Sigmoid colon (tissue), 7 donors: ENCODE results near the gene TLR6. TPM values are rescaled to one million over a fixed set of nuclear protein-coding genes. Genes with fewer than 3 reads are reported as not detected.

ENCODE experiments used
- DNase-seq: peaks from one replicate; pipeline ENCODE4 v3.0.0-alpha.2; 2019
- H3K27ac ChIP-seq, 4 donors: fragments of 200-600 bp; sonication (generic); one replicate each; pipeline ENCODE4 v1.5.1; 2016 to 2019; ENCODE audit warnings: mild to moderate bottlenecking in 1 of 4
- H3K27me3 ChIP-seq, 3 donors: fragments of 200-600 bp; sonication (generic); one replicate each; pipeline ENCODE4 v1.5.1; 2019; ENCODE audit warnings: mild to moderate bottlenecking in 1 of 3
- H3K36me3 ChIP-seq, 4 donors: fragments of 200-600 bp; sonication (generic); one replicate each; pipeline ENCODE4 v1.5.1; 2016 to 2019
- H3K4me1 ChIP-seq, 4 donors: fragments of 200-600 bp; sonication (generic); one replicate each; pipeline ENCODE4 v1.5.1; 2017 to 2019
- H3K4me3 ChIP-seq, 4 donors: fragments of 200-600 bp; sonication (generic); one replicate each; pipeline ENCODE4 v1.5.1; 2017 to 2019; ENCODE audit warnings: mild to moderate bottlenecking in 2 of 4, moderate library complexity in 1 of 4
- H3K9me3 ChIP-seq, 4 donors: fragments of 200-600 bp in 3 of 4; sonication (generic) in 3 of 4; one replicate each; pipeline versions ENCODE4 v1.5.1 to v1.6.1; 2013 to 2019
- CTCF ChIP-seq, 4 experiments: fragments of 450-650 bp in 3 of 4; fragments of 200-600 bp in 1 of 4; IDR thresholded peaks; one replicate each; pipeline ENCODE4 v1.5.1; 2016 to 2019; ENCODE audit warnings: antibody characterized with exemption in 4 of 4, mild to moderate bottlenecking in 3 of 4, moderate library complexity in 2 of 4
- EP300 ChIP-seq, 4 donors: sonication (generic); formaldehyde crosslinking; IDR thresholded peaks; one replicate each; pipeline ENCODE4 v1.6.1; 2017; ENCODE audit warnings: antibody characterized with exemption in 4 of 4
- POLR2A ChIP-seq, 2 donors: fragments of 450-650 bp; IDR thresholded peaks; one replicate each; pipeline ENCODE4 v1.6.1; 2016; ENCODE audit warnings: antibody characterized with exemption in 2 of 2, mild to moderate bottlenecking in 2 of 2, moderate library complexity in 2 of 2
- POLR2AphosphoS5 ChIP-seq, 4 donors: sonication (generic); formaldehyde crosslinking; IDR thresholded peaks; one replicate each; pipeline ENCODE4 v1.6.1; 2017; ENCODE audit warnings: antibody characterized with exemption in 4 of 4
- WGBS, 2 donors: extraction: QIAGEN DNeasy Blood & Tissue Kit; methylation state at CpG; one replicate each; pipeline ENCODE4 v1.1.7; 2013; 5-methylcytosine and 5-hydroxymethylcytosine counted together
- intact Hi-C: fragments of 100-400 bp; cut with DNase I; formaldehyde crosslinking; loops from one replicate; pipeline ENCODE4 v1.15.1; 2023
- polyA plus RNA-seq, 3 donors: library from polyadenylated mRNA; stranded (reverse); fragments of 200-250 nt; gene quantifications; one replicate each; pipeline ENCODE4 v1.2.3, GENCODE V29; 2013
- total RNA-seq, 4 donors: library from RNA; depleted of rRNA; stranded (reverse); fragments of >200 nt; gene quantifications; one replicate each; pipeline ENCODE4 v1.1.0, GENCODE V29; 2016
- donor health status: healthy with polysubstance abuse.
- donor health status: Bipolar disorder and iron deficiency.
- donor health status: healthy.

TLR6 gene
- total and polyA plus RNA-seq, 7 donors: 0.60 to 4.1 (median 2.5) TPM

GRCh38 chr4:38869511-38869910 is 12.9 kb upstream of the TLR6 start:
- Histone ChIP-seq H3K9me3 (no peaks in the 10 kb centered on the region), H3K4me3 (peak overlapping the region in 2 of 4 donors; percentile 87 to 94), H3K27ac (peak overlapping the region; percentile 92 to 99 (median 97)), H3K4me1 (peaks cover 0 to 71% (median 62%) of the 10 kb centered on the region in 4 donors), H3K36me3 (no peaks in the 10 kb centered on the region), H3K27me3 (no peaks in the 10 kb centered on the region)
- intact Hi-C loops: loop anchor here (5.0 to 10.0 kb wide), 3 partner anchors 78 to 195 kb away; no protein-coding TSS in a partner anchor
- no peak for DNase-seq
- WGBS, 2 donors: 74 to 85% methylated on average over 2 of the region's 2 CpGs
- TF ChIP-seq POLR2A (IDR thresholded peaks at IDR 0.05): no peak
- no peak for TF ChIP-seq POLR2AphosphoS5 (IDR thresholded peaks at IDR 0.05)
- no peak for TF ChIP-seq EP300 (IDR thresholded peaks at IDR 0.05)
- no peak for TF ChIP-seq CTCF (IDR thresholded peaks at IDR 0.05)

DNA sequence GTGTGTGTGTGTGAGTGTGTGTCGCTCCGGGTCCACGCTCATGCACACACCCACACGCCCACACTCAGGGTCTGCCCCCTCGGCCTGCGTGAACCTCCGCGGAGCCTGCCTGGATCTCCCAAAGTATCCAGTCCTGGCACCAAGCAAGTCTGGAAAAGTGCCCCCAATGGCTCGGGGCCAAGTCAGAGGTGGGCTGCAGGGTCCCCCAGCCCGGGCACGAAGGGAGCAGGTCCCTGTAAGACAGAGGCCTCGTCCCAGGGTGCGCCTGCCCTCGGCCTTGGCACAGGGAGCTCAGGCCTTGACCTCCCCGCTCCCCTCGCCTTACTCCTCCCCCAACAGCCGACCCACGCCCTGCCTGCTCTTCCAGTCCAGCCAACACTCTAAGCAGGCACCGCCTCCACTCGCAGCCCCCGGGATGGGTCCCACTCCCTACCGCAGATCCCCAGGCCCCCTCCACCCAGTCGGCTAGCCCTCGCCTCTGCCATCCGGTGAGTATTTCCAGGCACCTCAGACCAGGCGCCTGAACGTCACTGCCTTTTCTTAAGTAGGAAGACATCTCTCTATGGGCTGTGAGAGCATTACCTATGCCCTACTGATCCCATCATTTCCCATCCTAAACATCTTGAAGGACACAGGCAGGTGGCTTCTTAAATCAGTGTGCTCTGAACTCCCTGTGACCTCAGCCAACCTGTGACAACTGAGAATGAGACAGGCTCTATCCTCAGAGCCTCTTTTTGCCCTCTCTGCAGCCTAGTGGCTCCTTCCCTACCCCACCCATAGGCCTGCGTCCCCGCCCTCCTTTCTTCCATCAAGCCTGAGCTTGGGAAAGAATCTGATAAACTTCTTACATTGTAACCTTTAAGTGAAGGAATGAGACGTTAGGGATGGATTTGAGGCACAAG is 11.7 kb upstream of the TLR6 start:
- Histone ChIP-seq H3K27ac (peak overlapping the region; percentile 92 to 99 (median 97)), H3K9me3 (no peaks in the 10 kb centered on the region), H3K36me3 (no peaks in the 10 kb centered on the region), H3K4me1 (peaks cover 0 to 59% (median 51%) of the 10 kb centered on the region in 4 donors), H3K27me3 (no peaks in the 10 kb centered on the region), H3K4me3 (peak overlapping the region; percentile 77 to 94 (median 90))
- peak; percentile 88 for DNase-seq
- TF ChIP-seq CTCF (IDR thresholded peaks at IDR 0.05) (no peak), POLR2AphosphoS5 (IDR thresholded peaks at IDR 0.05) (peak; percentile 67 to 83 (median 78)), POLR2A (IDR thresholded peaks at IDR 0.05) (no peak), EP300 (IDR thresholded peaks at IDR 0.05) (peak in 2 of 4 donors; percentile 30 to 62)
- intact Hi-C loops: loop anchor here (5.0 to 10.0 kb wide), 3 partner anchors 79 to 194 kb away; no protein-coding TSS in a partner anchor
- 9 to 37% methylated on average over 30 of the region's 30 CpGs for WGBS, 2 donors

DNA sequence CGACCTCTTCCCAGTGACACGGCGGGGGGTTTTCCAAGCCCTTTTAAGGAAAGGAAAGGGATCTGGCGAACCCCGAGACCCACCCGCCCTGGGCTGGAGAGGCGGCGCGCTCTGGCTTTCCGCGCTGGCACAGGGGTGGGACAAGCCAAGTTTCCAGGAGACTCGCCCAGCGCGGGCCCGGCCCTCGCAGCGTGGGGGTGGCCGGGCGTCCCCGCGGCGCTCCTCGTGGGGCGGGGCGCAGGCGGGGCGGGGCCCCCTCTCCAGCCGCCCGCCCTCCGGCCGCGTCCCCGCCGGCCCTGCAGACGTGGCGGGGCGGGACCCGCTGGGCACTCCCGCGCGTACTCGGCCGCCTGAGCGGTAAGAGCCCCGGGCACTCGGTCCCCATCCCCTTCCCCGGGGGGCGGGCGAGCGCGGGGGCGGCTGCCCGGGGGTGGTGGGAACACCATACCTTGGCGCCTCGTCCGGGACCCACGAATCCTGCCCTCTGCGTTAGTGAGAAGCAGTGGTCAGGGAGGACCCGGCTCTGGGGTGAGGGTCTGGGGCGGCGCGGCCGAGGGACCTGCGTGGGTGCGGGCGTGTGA is 11.0 kb upstream of the TLR6 start, which contains the start of gene FAM114A1:
Gene FAM114A1, plus strand, starts transcription at position 329 of the 581 bp plus-strand sequence. CDS start 10,273 bp downstream, outside the sequence.
- TF ChIP-seq CTCF (IDR thresholded peaks at IDR 0.05): no peak
- no peak for TF ChIP-seq EP300 (IDR thresholded peaks at IDR 0.05)
- TF ChIP-seq POLR2A (IDR thresholded peaks at IDR 0.05): peak; percentile 31 to 71
- peak; percentile 71 to 94 (median 84) for TF ChIP-seq POLR2AphosphoS5 (IDR thresholded peaks at IDR 0.05)
- no peaks in the 10 kb centered on the region for H3K9me3 ChIP-seq
- peaks cover 0 to 51% (median 43%) of the 10 kb centered on the region in 4 donors for H3K4me1 ChIP-seq
- no peaks in the 10 kb centered on the region for H3K27me3 ChIP-seq
- peak within 1 kb of the TSS; percentile 92 to 99 (median 97) for H3K27ac ChIP-seq
- no peaks in the 10 kb centered on the region for H3K36me3 ChIP-seq
- intact Hi-C loops: loop anchor here (5.0 to 10.0 kb wide), 3 partner anchors 80 to 193 kb away; no protein-coding TSS in a partner anchor
- H3K4me3 ChIP-seq: peak within 1 kb of the TSS; percentile 77 to 94 (median 90)
- 0 to 2% methylated on average over 66 of the region's 66 CpGs for WGBS, 2 donors
- peak; percentile 91 for DNase-seq

DNA sequence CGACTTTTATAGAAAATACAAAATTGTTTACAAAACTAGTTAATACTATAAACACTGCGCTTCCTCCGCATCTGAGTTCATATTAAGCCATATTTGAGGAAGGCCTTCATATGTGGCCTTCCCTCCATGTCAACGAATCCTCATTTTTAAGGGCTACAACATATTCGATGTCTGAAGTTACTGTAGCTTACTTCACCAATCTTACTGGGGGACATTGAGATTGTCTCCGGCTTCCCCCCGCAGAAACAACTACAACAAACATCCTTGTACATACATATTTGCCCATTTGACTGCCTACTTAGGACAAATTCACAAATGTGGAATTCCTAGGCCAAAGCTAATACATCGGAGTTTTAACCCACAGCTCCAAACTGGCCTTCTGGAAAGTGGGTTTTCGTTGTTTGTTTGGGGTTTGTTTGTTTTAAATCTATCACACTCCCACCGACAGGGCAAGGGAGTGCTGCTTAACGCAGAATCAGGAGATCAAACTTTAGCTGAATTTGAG is 10.4 kb upstream of the TLR6 start:
- no peak for TF ChIP-seq EP300 (IDR thresholded peaks at IDR 0.05)
- no peak for TF ChIP-seq POLR2A (IDR thresholded peaks at IDR 0.05)
- no peak for TF ChIP-seq CTCF (IDR thresholded peaks at IDR 0.05)
- TF ChIP-seq POLR2AphosphoS5 (IDR thresholded peaks at IDR 0.05): no peak
- H3K4me3 ChIP-seq: peak overlapping the region; percentile 25 to 94 (median 82)
- peaks cover 0 to 46% (median 39%) of the 10 kb centered on the region in 4 donors for H3K4me1 ChIP-seq
- H3K36me3 ChIP-seq: no peaks in the 10 kb centered on the region
- no peak for DNase-seq
- peak overlapping the region; percentile 92 to 99 (median 97) for H3K27ac ChIP-seq
- no peaks in the 10 kb centered on the region for H3K9me3 ChIP-seq
- intact Hi-C loops: loop anchor here (5.0 to 10.0 kb wide), 3 partner anchors 80 to 192 kb away; no protein-coding TSS in a partner anchor
- no peaks in the 10 kb centered on the region for H3K27me3 ChIP-seq
- WGBS, 2 donors: 32 to 50% methylated on average over 11 of the region's 11 CpGs
